Lung microvascular endothelial cell (primary cell): ENCODE data around the gene STIM1. TPM values are rescaled to one million over a fixed set of nuclear protein-coding genes. Genes with fewer than 3 reads are reported as not detected.
A peak's percentile ranks its signal among the peaks of the same experiment; 100 is the strongest.
"Not testable (repeated sequence)": the region's sequence is repeated elsewhere in the genome, so short reads cannot be mapped to it uniquely, and the experiment has no call there.

Experiments
- DNase-seq, 2 donors: peaks; one replicate each; pipeline versions ENCODE4 v3.0.0 to v3.0.0-alpha.2; 2010; ENCODE audit warnings: low read depth in 2 of 2
- total RNA-seq: library from RNA; depleted of rRNA; stranded (reverse); fragments of >200 nt; gene quantifications from 2 replicates; pipeline ENCODE4 v1.2.1, GENCODE V29; 2014

STIM1 gene
- total RNA-seq, 1 donor from 2014 or later, result 32.7 TPM

- no peak for DNase-seq
Observed at GRCh38 chr11:4018641-4019040, 163.2 kb downstream of the STIM1 start.

GRCh38 chr11:4019891-4020290, 164.4 kb downstream of the STIM1 start:
- no peak for DNase-seq

GRCh38 chr11:4022669-4023068, 167.2 kb downstream of the STIM1 start:
- DNase-seq, result no peak

GRCh38 chr11:4025248-4025966, 169.9 kb downstream of the STIM1 start:
- peak; percentile 89 to 90 for DNase-seq

GRCh38 chr11:4025967-4026324, 170.5 kb downstream of the STIM1 start:
- peak; percentile 74 to 83 for DNase-seq

GRCh38 chr11:4026389-4026788, 170.9 kb downstream of the STIM1 start:
- DNase-seq, result no peak

- DNase-seq, result no peak
Observed at GRCh38 chr11:4027746-4028145, 172.3 kb downstream of the STIM1 start.

- no peak for DNase-seq
Observed at GRCh38 chr11:4030197-4030596, 174.7 kb downstream of the STIM1 start.

- DNase-seq, result no peak
Observed at GRCh38 chr11:4032097-4032496, 176.6 kb downstream of the STIM1 start.

GRCh38 chr11:4035985-4036384, 180.5 kb downstream of the STIM1 start:
- no peak for DNase-seq

GRCh38 chr11:4039011-4039410, 183.5 kb downstream of the STIM1 start:
- DNase-seq, result no peak

GRCh38 chr11:4040461-4040860, 185.0 kb downstream of the STIM1 start:
- no peak for DNase-seq

- DNase-seq, result no peak
Observed at GRCh38 chr11:4041731-4042391, 186.4 kb downstream of the STIM1 start.

- DNase-seq, result no peak
Observed at GRCh38 chr11:4044976-4045646, 189.6 kb downstream of the STIM1 start.

GRCh38 chr11:4048340-4048739, 192.9 kb downstream of the STIM1 start:
- DNase-seq, result no peak

GRCh38 chr11:4049006-4049405, 193.5 kb downstream of the STIM1 start:
- DNase-seq, result no peak

GRCh38 chr11:4050138-4050537, 194.7 kb downstream of the STIM1 start:
- DNase-seq, result no peak

- DNase-seq, result not testable (repeated sequence)
Observed at GRCh38 chr11:4053200-4053599, 197.7 kb downstream of the STIM1 start.

GRCh38 chr11:4054643-4055042, 199.2 kb downstream of the STIM1 start:
- no peak for DNase-seq

GRCh38 chr11:4059424-4059823, 204.0 kb downstream of the STIM1 start:
- DNase-seq, result no peak

GRCh38 chr11:4060182-4060923, 204.9 kb downstream of the STIM1 start:
- peak in 1 of 2 donors; percentile 22 for DNase-seq

GRCh38 chr11:4061700-4062099, 206.2 kb downstream of the STIM1 start:
- DNase-seq, result no peak
